GM12878 (cell line): ENCODE measurements around the gene VTI1A.

Experiments
- ETV6 ChIP-seq, 2 experiments: fragments of 450-650 bp in 1 of 2; IDR thresholded peaks in 1 of 2; conservative IDR thresholded peaks in 1 of 2; 2 replicates each; pipeline ENCODE4 v1.6.1; 2014; ENCODE audit warnings: antibody characterized with exemption in 1 of 2, borderline replicate concordance in 1 of 2, low read depth in 1 of 2, mild to moderate bottlenecking in 1 of 2, moderate library complexity in 1 of 2
- IKZF1 ChIP-seq: fragments of 450-650 bp; conservative IDR thresholded peaks from 2 replicates; pipeline ENCODE4 v1.6.1; 2017; ENCODE audit warnings: antibody characterized with exemption, mild to moderate bottlenecking
- POLR2AphosphoS5 ChIP-seq: IDR thresholded peaks from 2 replicates; pipeline ENCODE4 v1.6.1; 2011; ENCODE audit warnings: mild to moderate bottlenecking, low read length, inconsistent platforms
- SMC3 ChIP-seq: IDR thresholded peaks from 2 replicates; pipeline ENCODE4 v1.6.1; 2011; ENCODE audit warnings: low read length, improper control_type of control experiment, borderline replicate concordance
- TF ChIP-seq, protein P1 (sequence below), 3 experiments: IDR thresholded peaks in 2 of 3; conservative IDR thresholded peaks in 1 of 3; 2 replicates each; pipeline ENCODE4 v1.5.1; 2011; ENCODE audit warnings: low read depth in 3 of 3, low read length in 3 of 3, mild to moderate bottlenecking in 3 of 3, control low read depth in 2 of 3, moderate library complexity in 2 of 3, inconsistent platforms in 1 of 3, mixed read lengths in 1 of 3; ENCODE audit not compliant: control insufficient read depth in 2 of 3, insufficient read depth in 1 of 3; ENCODE audit errors: extremely low read depth in 1 of 3

DNA sequence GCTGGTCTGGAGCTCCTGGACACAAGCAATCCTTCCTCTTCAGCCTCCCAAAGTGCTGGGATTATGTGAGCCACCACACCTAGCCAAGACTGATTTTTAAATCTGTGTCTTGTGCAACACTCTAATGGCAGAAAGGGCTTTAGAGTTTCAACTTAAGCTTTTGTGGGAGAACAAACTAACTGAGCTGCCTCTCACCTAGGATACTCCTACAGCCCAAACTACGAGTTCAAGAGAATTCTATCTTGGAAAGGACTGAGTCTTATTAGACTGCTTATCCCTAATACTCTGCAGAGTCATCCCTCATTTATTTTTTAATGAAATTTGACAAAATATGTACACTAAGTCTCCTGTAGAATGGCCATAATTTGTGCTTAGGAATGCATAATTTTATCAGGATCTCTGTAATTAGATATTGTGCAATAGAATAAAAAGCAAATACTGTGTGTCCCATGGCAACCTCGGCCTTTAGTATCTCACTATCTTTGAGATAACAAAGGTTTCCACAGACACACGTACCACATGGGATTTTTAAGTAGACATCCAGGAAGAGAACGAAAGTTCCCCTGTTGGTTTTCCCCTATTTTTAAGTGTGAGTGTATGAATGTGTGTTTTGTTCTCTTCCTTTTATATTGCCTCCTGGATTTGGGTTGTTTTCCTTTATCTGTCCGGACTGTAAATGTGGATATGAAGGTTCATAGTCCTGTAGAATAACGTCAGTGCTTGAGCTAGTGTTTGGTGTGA, 303.6 kb downstream of the VTI1A start:
- TF ChIP-seq, protein P1, sequence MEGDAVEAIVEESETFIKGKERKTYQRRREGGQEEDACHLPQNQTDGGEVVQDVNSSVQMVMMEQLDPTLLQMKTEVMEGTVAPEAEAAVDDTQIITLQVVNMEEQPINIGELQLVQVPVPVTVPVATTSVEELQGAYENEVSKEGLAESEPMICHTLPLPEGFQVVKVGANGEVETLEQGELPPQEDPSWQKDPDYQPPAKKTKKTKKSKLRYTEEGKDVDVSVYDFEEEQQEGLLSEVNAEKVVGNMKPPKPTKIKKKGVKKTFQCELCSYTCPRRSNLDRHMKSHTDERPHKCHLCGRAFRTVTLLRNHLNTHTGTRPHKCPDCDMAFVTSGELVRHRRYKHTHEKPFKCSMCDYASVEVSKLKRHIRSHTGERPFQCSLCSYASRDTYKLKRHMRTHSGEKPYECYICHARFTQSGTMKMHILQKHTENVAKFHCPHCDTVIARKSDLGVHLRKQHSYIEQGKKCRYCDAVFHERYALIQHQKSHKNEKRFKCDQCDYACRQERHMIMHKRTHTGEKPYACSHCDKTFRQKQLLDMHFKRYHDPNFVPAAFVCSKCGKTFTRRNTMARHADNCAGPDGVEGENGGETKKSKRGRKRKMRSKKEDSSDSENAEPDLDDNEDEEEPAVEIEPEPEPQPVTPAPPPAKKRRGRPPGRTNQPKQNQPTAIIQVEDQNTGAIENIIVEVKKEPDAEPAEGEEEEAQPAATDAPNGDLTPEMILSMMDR (IDR thresholded peaks at IDR 0.05 in 2 of 3, conservative IDR thresholded peaks at IDR 0.05 in 1 of 3; ENCODE audit: control insufficient read depth in 2 of 3, extremely low read depth in 1 of 3, insufficient read depth in 1 of 3, low read depth in 3 of 3, low read length in 3 of 3): no peak
- TF ChIP-seq SMC3 (no peak), IKZF1 (no peak), ETV6 (conservative IDR thresholded peaks at IDR 0.05 in 1 of 2, IDR thresholded peaks at IDR 0.05 in 1 of 2; ENCODE audit: borderline replicate concordance in 1 of 2, low read depth in 1 of 2) (no peak), POLR2AphosphoS5 (no peak)
